HUES6 (cell line): ENCODE data around the gene GANAB.
"Not testable (repeated sequence)": the region's sequence is repeated elsewhere in the genome, so short reads cannot be mapped to it uniquely, and the experiment has no call there.

Experiments used
- H3K27ac ChIP-seq: 2 replicates; pipeline ENCODE4 v1.7.0; 2013; ENCODE audit warnings: low read depth, mild to moderate bottlenecking, low read length, inconsistent platforms
- H3K27me3 ChIP-seq: 2 replicates; pipeline ENCODE4 v1.6.1; 2013; ENCODE audit warnings: low read length; ENCODE audit not compliant: control insufficient read depth, insufficient read depth
- H3K36me3 ChIP-seq: 2 replicates; pipeline ENCODE4 v1.6.1; 2013; ENCODE audit warnings: low read length; ENCODE audit not compliant: control insufficient read depth, insufficient read depth
- H3K4me1 ChIP-seq: 2 replicates; pipeline ENCODE4 v1.6.1; 2013; ENCODE audit warnings: low read length; ENCODE audit not compliant: control insufficient read depth, insufficient read depth
- H3K4me3 ChIP-seq: 2 replicates; pipeline ENCODE4 v1.5.1; 2013; ENCODE audit warnings: low read depth, low read length
- H3K9ac ChIP-seq: one replicate; pipeline ENCODE4 v1.6.1; 2013; ENCODE audit warnings: mild to moderate bottlenecking, low read length
- H3K9me3 ChIP-seq: 2 replicates; pipeline ENCODE4 v1.6.1; 2013; ENCODE audit warnings: low read depth, low read length; ENCODE audit not compliant: control insufficient read depth, insufficient read depth

The GANAB gene

GRCh38 chr11:62666259-62666926 lies 20.0 kb upstream of the GANAB start:
- Histone ChIP-seq H3K27me3 (no peaks in the 10 kb centered on the region), H3K9ac (peak overlapping the region; percentile 98), H3K4me1 (peaks cover 13% of the 10 kb centered on the region), H3K4me3 (peak overlapping the region; percentile 99), H3K27ac (peak overlapping the region; percentile 81; the same call in 1 of the 2 replicates), H3K36me3 (peaks cover 38% of the 10 kb centered on the region), H3K9me3 (no peaks in the 10 kb centered on the region)

GRCh38 chr11:62665599-62666258 lies 19.3 kb upstream of the GANAB start:
- Histone ChIP-seq H3K4me3 (peak overlapping the region; percentile 99), H3K27me3 (no peaks in the 10 kb centered on the region), H3K9me3 (no peaks in the 10 kb centered on the region), H3K9ac (peak overlapping the region; percentile 98), H3K36me3 (peaks cover 38% of the 10 kb centered on the region), H3K27ac (peak overlapping the region; percentile 81), H3K4me1 (peaks cover 13% of the 10 kb centered on the region)

- peaks cover 38% of the 10 kb centered on the region for H3K36me3 ChIP-seq
- no peaks in the 10 kb centered on the region for H3K9me3 ChIP-seq
- no peaks in the 10 kb centered on the region for H3K27me3 ChIP-seq
- H3K27ac ChIP-seq, result peak within 1 kb of the TSS; percentile 81
- peaks cover 13% of the 10 kb centered on the region for H3K4me1 ChIP-seq
- H3K4me3 ChIP-seq, result peak within 1 kb of the TSS; percentile 99
- peak within 1 kb of the TSS; percentile 98 for H3K9ac ChIP-seq
These were observed 18.7 kb upstream of the GANAB start, which contains the start of the genes C11orf98 and CSKMT for GRCh38 chr11:62665075-62665598. TSS of gene C11orf98 (minus strand) at chr11:62665210. CDS start at chr11:62665169, 41 bp downstream. TSS of gene CSKMT (plus strand) at chr11:62665312. CDS start at chr11:62665880, 568 bp downstream.

GRCh38 chr11:62664405-62665074 lies 18.1 kb upstream of the GANAB start:
- H3K4me3 ChIP-seq, result peak overlapping the region; percentile 99
- peak overlapping the region; percentile 81 for H3K27ac ChIP-seq
- no peaks in the 10 kb centered on the region for H3K9me3 ChIP-seq
- peaks cover 38% of the 10 kb centered on the region for H3K36me3 ChIP-seq
- H3K27me3 ChIP-seq, result no peaks in the 10 kb centered on the region
- H3K4me1 ChIP-seq, result peaks cover 13% of the 10 kb centered on the region
- H3K9ac ChIP-seq, result peak overlapping the region; percentile 98

- H3K9ac ChIP-seq, result no peak overlapping the region
- H3K27ac ChIP-seq, result no peak overlapping the region
- no peak overlapping the region for H3K4me3 ChIP-seq
- H3K4me1 ChIP-seq, result no peaks in the 10 kb centered on the region
- 0 out of 2 replicates have a peak, but pooled peaks cover 2% of the 10 kb centered on the region for H3K36me3 ChIP-seq
- no peaks in the 10 kb centered on the region for H3K9me3 ChIP-seq
- no peaks in the 10 kb centered on the region for H3K27me3 ChIP-seq
These were observed 10.5 kb upstream of the GANAB start for GRCh38 chr11:62656796-62657429.

- H3K9me3 ChIP-seq, result no peaks in the 10 kb centered on the region
- H3K36me3 ChIP-seq, result peaks cover 6% of the 10 kb centered on the region
- no peaks in the 10 kb centered on the region for H3K27me3 ChIP-seq
- no peaks in the 10 kb centered on the region; the same call in 1 of the 2 replicates for H3K4me1 ChIP-seq
- no peak overlapping the region for H3K9ac ChIP-seq
- H3K4me3 ChIP-seq, result no peak overlapping the region
- no peak overlapping the region for H3K27ac ChIP-seq
These were observed 7.9 kb upstream of the GANAB start for GRCh38 chr11:62654297-62654696.

- Histone ChIP-seq H3K9me3 (no peaks in the 10 kb centered on the region), H3K4me3 (peak overlapping the region; percentile 83), H3K4me1 (peaks cover 2% of the 10 kb centered on the region), H3K27me3 (no peaks in the 10 kb centered on the region), H3K9ac (peak overlapping the region; percentile 93), H3K36me3 (peaks cover 25% of the 10 kb centered on the region), H3K27ac (peak overlapping the region; percentile 78; the same call in 1 of the 2 replicates)
These were observed 6.0 kb upstream of the GANAB start for GRCh38 chr11:62652161-62653006.

GRCh38 chr11:62650283-62650682 lies 3.9 kb upstream of the GANAB start:
- peaks cover 25% of the 10 kb centered on the region for H3K36me3 ChIP-seq
- not testable (repeated sequence) for H3K27ac ChIP-seq, H3K4me1 ChIP-seq, H3K9ac ChIP-seq, H3K9me3 ChIP-seq, H3K4me3 ChIP-seq, H3K27me3 ChIP-seq

- Histone ChIP-seq H3K27ac (no peak overlapping the region), H3K4me3 (no peak overlapping the region), H3K36me3 (peaks cover 31% of the 10 kb centered on the region), H3K9ac (no peak overlapping the region), H3K4me1 (peaks cover 10% of the 10 kb centered on the region), H3K9me3 (no peaks in the 10 kb centered on the region), H3K27me3 (no peaks in the 10 kb centered on the region)
These were observed 3.1 kb upstream of the GANAB start for GRCh38 chr11:62649486-62649885.

- Histone ChIP-seq H3K4me1 (peaks cover 10% of the 10 kb centered on the region), H3K27ac (no peak overlapping the region), H3K36me3 (peaks cover 36% of the 10 kb centered on the region), H3K27me3 (no peaks in the 10 kb centered on the region), H3K9me3 (no peaks in the 10 kb centered on the region), H3K4me3 (no peak overlapping the region), H3K9ac (no peak overlapping the region)
These were observed 2.6 kb upstream of the GANAB start for GRCh38 chr11:62648967-62649364.
